WTC11 (cell line): ENCODE results near the gene MTNR1A. TPM values are rescaled to one million over a fixed set of nuclear protein-coding genes. Genes with fewer than 3 reads are reported as not detected.
"Not testable (repeated sequence)": the region's sequence is repeated elsewhere in the genome, so short reads cannot be mapped to it uniquely, and the experiment has no call there.

Experiments used
- ATAC-seq: fragments of 200-7000 bp; cut with Tn5 transposase; 2 replicates; pipeline ENCODE4 v1.10.0; 2021; ENCODE audit warnings: mild to moderate bottlenecking, moderate library complexity
- CTCF ChIA-PET: fragments of 300-600 bp; sonication (Branson Sonifier 250); formaldehyde crosslinking; loops from one replicate; lab custom pipeline; 2021; ENCODE audit warnings: antibody characterized with exemption; lab: Charles Lee
- POLR2A ChIA-PET: fragments of 350-600 bp; sonication (Branson Sonifier 250); formaldehyde crosslinking; loops from one replicate; lab custom pipeline; 2021; ENCODE audit warnings: antibody characterized with exemption; lab: Charles Lee
- DNase-seq: peaks from one replicate; pipeline ENCODE4 v3.0.0; 2021; ENCODE audit warnings: low spot score
- H3K27ac Mint-ChIP-seq: 2 replicates; pipeline ENCODE4 v1.8.0; 2021; ENCODE audit warnings: mixed read lengths
- H3K27me3 Mint-ChIP-seq: 2 replicates; pipeline ENCODE4 v1.8.0; 2021; ENCODE audit warnings: low read depth, mild to moderate bottlenecking, moderate library complexity, mixed read lengths
- H3K36me3 Mint-ChIP-seq: 2 replicates; pipeline ENCODE4 v1.8.0; 2021; ENCODE audit warnings: mixed read lengths
- H3K4me1 Mint-ChIP-seq: 2 replicates; pipeline ENCODE4 v1.8.0; 2022; ENCODE audit warnings: mixed read lengths
- H3K4me3 Mint-ChIP-seq: 2 replicates; pipeline ENCODE4 v1.8.0; 2021; ENCODE audit warnings: mild to moderate bottlenecking, moderate library complexity, mixed read lengths
- H3K9me3 Mint-ChIP-seq: 2 replicates; pipeline ENCODE4 v1.8.0; 2021; ENCODE audit warnings: mixed read lengths
- CDX4 ChIP-seq: fragments of 250-450 bp; sonication (Bioruptor Pico); IDR thresholded peaks from 2 replicates; pipeline ENCODE4 v1.9.0; 2021; ENCODE audit warnings: moderate library complexity, mild to moderate bottlenecking, inconsistent platforms, borderline replicate concordance
- FOXP1 ChIP-seq: sonication (generic); formaldehyde crosslinking; IDR thresholded peaks from 2 replicates; pipeline ENCODE4 v1.8.0; 2022; ENCODE audit warnings: missing genetic modification reagents, mild to moderate bottlenecking, moderate library complexity, borderline replicate concordance
- JAZF1 ChIP-seq: fragments of 250-450 bp; sonication (Bioruptor Pico); IDR thresholded peaks from 2 replicates; pipeline ENCODE4 v1.9.0; 2021; ENCODE audit warnings: moderate library complexity, mild to moderate bottlenecking, inconsistent platforms
- KAT7 ChIP-seq: sonication (generic); formaldehyde crosslinking; IDR thresholded peaks from 2 replicates; pipeline ENCODE4 v1.8.1; 2023; ENCODE audit warnings: missing genetic modification reagents, mild to moderate bottlenecking, borderline replicate concordance
- NFATC4 ChIP-seq: fragments of 250-450 bp; sonication (Bioruptor Pico); IDR thresholded peaks from 2 replicates; pipeline ENCODE4 v1.9.0; 2021; ENCODE audit warnings: mild to moderate bottlenecking
- PRDM15 ChIP-seq: sonication (generic); formaldehyde crosslinking; IDR thresholded peaks from 2 replicates; pipeline ENCODE4 v1.8.0; 2022; ENCODE audit warnings: missing genetic modification reagents
- SOX15 ChIP-seq: fragments of 250-450 bp; sonication (Bioruptor Pico); IDR thresholded peaks from 2 replicates; pipeline ENCODE4 v1.9.0; 2021; ENCODE audit warnings: mild to moderate bottlenecking
- TCF7 ChIP-seq: sonication (generic); formaldehyde crosslinking; IDR thresholded peaks from 2 replicates; pipeline ENCODE4 v1.8.0; 2022; ENCODE audit warnings: mild to moderate bottlenecking, low read depth, missing genetic modification reagents, moderate library complexity
- TEAD1 ChIP-seq: sonication (generic); formaldehyde crosslinking; IDR thresholded peaks from 2 replicates; pipeline ENCODE4 v1.8.0; 2022; ENCODE audit warnings: mild to moderate bottlenecking, missing genetic modification reagents
- TEAD4 ChIP-seq: sonication (generic); formaldehyde crosslinking; IDR thresholded peaks from 2 replicates; pipeline ENCODE4 v1.8.0; 2022; ENCODE audit warnings: mild to moderate bottlenecking, missing genetic modification reagents
- ZBTB21 ChIP-seq: sonication (generic); formaldehyde crosslinking; IDR thresholded peaks from 2 replicates; pipeline ENCODE4 v1.8.1; 2023; ENCODE audit warnings: mild to moderate bottlenecking, missing genetic modification reagents, borderline replicate concordance
- ZNF396 ChIP-seq: fragments of 250-450 bp; sonication (Bioruptor Pico); IDR thresholded peaks from 2 replicates; pipeline ENCODE4 v1.8.0; 2021; ENCODE audit warnings: mild to moderate bottlenecking, moderate library complexity, borderline replicate concordance
- ZNF671 ChIP-seq: fragments of 250-450 bp; sonication (Bioruptor Pico); IDR thresholded peaks from 2 replicates; pipeline ENCODE4 v1.8.0; 2021; ENCODE audit warnings: mild to moderate bottlenecking
- total RNA-seq: library from RNA; stranded (reverse); gene quantifications from 3 replicates; pipeline ENCODE4 v1.2.3, GENCODE V29; 2021
- TF ChIP-seq, protein P1 (sequence below): sonication (generic); formaldehyde crosslinking; IDR thresholded peaks from 2 replicates; pipeline ENCODE4 v1.8.1; 2022; ENCODE audit warnings: low read depth, mild to moderate bottlenecking, moderate library complexity, missing genetic modification reagents, borderline replicate concordance
- TF ChIP-seq, protein P2 (sequence below): sonication (generic); formaldehyde crosslinking; IDR thresholded peaks from 2 replicates; pipeline ENCODE4 v1.8.1; 2023; ENCODE audit warnings: mild to moderate bottlenecking, moderate library complexity, missing genetic modification reagents
- TF ChIP-seq, protein P3 (sequence below): fragments of 250-450 bp; sonication (Bioruptor Pico); IDR thresholded peaks from 2 replicates; pipeline ENCODE4 v1.9.0; 2021; ENCODE audit warnings: mild to moderate bottlenecking
- TF ChIP-seq, protein P4 (sequence below): sonication (generic); formaldehyde crosslinking; conservative IDR thresholded peaks from 2 replicates; pipeline ENCODE4 v1.8.1; 2022; ENCODE audit warnings: mild to moderate bottlenecking, missing genetic modification reagents
- TF ChIP-seq, protein P5 (sequence below): fragments of 250-450 bp; sonication (Bioruptor Pico); IDR thresholded peaks from 2 replicates; pipeline ENCODE4 v1.9.0; 2021; ENCODE audit warnings: mild to moderate bottlenecking
- TF ChIP-seq, protein P6 (sequence below): fragments of 250-450 bp; sonication (Bioruptor Pico); IDR thresholded peaks from 2 replicates; pipeline ENCODE4 v2.1.2; 2022; ENCODE audit warnings: mild to moderate bottlenecking, moderate library complexity
- TF ChIP-seq, protein P7 (sequence below): sonication (generic); formaldehyde crosslinking; IDR thresholded peaks from 2 replicates; pipeline ENCODE4 v1.8.0; 2022; ENCODE audit warnings: mild to moderate bottlenecking, missing genetic modification reagents

The MTNR1A gene
- total RNA-seq, 1 experiment from 2014 or later, result 1.0 TPM

DNA sequence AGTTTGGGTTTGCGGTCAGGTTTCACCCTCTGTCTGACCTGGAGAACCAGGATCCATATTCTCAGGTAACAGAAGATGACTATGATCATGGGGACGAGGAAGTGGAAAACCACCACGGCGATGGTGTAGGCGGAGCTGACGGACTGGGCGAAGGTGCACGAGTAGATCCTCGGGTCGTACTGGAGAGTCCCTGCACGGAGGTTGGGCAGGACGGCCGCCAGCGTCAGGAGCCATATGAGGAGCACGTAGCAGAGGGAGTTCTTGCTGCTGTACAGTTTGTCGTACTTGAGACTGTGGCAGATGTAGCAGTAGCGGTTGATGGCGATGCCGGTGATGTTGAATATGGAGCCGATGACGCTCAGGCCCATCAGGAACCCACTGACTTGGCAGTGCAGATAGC is 21.3 kb downstream of the MTNR1A start (continued):
- TF ChIP-seq, protein P1, sequence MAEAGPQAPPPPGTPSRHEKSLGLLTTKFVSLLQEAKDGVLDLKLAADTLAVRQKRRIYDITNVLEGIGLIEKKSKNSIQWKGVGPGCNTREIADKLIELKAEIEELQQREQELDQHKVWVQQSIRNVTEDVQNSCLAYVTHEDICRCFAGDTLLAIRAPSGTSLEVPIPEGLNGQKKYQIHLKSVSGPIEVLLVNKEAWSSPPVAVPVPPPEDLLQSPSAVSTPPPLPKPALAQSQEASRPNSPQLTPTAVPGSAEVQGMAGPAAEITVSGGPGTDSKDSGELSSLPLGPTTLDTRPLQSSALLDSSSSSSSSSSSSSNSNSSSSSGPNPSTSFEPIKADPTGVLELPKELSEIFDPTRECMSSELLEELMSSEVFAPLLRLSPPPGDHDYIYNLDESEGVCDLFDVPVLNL (CRISPR knock-in tag), result no peak
- TF ChIP-seq, protein P2, sequence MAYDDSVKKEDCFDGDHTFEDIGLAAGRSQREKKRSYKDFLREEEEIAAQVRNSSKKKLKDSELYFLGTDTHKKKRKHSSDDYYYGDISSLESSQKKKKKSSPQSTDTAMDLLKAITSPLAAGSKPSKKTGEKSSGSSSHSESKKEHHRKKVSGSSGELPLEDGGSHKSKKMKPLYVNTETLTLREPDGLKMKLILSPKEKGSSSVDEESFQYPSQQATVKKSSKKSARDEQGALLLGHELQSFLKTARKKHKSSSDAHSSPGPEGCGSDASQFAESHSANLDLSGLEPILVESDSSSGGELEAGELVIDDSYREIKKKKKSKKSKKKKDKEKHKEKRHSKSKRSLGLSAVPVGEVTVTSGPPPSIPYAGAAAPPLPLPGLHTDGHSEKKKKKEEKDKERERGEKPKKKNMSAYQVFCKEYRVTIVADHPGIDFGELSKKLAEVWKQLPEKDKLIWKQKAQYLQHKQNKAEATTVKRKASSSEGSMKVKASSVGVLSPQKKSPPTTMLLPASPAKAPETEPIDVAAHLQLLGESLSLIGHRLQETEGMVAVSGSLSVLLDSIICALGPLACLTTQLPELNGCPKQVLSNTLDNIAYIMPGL, result no peak
- TF ChIP-seq ZNF396 (CRISPR knock-in tag) (no peak), KAT7 (CRISPR knock-in tag) (no peak), NFATC4 (CRISPR knock-in tag) (no peak), ZBTB21 (CRISPR knock-in tag) (no peak)

GRCh38 chr4:186523927-186524326 is 31.4 kb downstream of the MTNR1A start:
- ATAC-seq, H3K4me3 Mint-ChIP-seq, H3K27me3 Mint-ChIP-seq, POLR2A ChIA-PET, H3K4me1 Mint-ChIP-seq, DNase-seq, H3K36me3 Mint-ChIP-seq, CTCF ChIA-PET, H3K27ac Mint-ChIP-seq: not testable (repeated sequence)
- peaks cover 20% of the 10 kb centered on the region for H3K9me3 Mint-ChIP-seq

GRCh38 chr4:186516287-186516686 is 39.1 kb downstream of the MTNR1A start:
- peaks cover 5% of the 10 kb centered on the region; the same call in 1 of the 2 replicates for H3K36me3 Mint-ChIP-seq
- no peak overlapping the region for H3K4me3 Mint-ChIP-seq
- peaks cover 11% of the 10 kb centered on the region for H3K9me3 Mint-ChIP-seq
- DNase-seq (no peak), ATAC-seq (no peak; the same call in 1 of the 2 replicates)
- POLR2A ChIA-PET, result no interaction called here
- no peaks in the 10 kb centered on the region; the same call in 1 of the 2 replicates for H3K27me3 Mint-ChIP-seq
- no peak overlapping the region for H3K27ac Mint-ChIP-seq
- CTCF ChIA-PET, result no interaction called here
- peaks cover 4% of the 10 kb centered on the region; the same call in 1 of the 2 replicates for H3K4me1 Mint-ChIP-seq
- no peak for TF ChIP-seq JAZF1 (CRISPR knock-in tag)
- TF ChIP-seq TCF7, result no peak
- no peak for TF ChIP-seq PRDM15 (CRISPR knock-in tag)
- no peak for TF ChIP-seq KAT7 (CRISPR knock-in tag)
- TF ChIP-seq CDX4, result no peak
- no peak for TF ChIP-seq ZNF671 (CRISPR knock-in tag)
- TF ChIP-seq, protein P3, sequence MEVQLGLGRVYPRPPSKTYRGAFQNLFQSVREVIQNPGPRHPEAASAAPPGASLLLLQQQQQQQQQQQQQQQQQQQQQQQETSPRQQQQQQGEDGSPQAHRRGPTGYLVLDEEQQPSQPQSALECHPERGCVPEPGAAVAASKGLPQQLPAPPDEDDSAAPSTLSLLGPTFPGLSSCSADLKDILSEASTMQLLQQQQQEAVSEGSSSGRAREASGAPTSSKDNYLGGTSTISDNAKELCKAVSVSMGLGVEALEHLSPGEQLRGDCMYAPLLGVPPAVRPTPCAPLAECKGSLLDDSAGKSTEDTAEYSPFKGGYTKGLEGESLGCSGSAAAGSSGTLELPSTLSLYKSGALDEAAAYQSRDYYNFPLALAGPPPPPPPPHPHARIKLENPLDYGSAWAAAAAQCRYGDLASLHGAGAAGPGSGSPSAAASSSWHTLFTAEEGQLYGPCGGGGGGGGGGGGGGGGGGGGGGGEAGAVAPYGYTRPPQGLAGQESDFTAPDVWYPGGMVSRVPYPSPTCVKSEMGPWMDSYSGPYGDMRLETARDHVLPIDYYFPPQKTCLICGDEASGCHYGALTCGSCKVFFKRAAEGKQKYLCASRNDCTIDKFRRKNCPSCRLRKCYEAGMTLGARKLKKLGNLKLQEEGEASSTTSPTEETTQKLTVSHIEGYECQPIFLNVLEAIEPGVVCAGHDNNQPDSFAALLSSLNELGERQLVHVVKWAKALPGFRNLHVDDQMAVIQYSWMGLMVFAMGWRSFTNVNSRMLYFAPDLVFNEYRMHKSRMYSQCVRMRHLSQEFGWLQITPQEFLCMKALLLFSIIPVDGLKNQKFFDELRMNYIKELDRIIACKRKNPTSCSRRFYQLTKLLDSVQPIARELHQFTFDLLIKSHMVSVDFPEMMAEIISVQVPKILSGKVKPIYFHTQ, result no peak
- TF ChIP-seq FOXP1 (CRISPR knock-in tag), result no peak
- TF ChIP-seq SOX15 (CRISPR knock-in tag), result no peak
- no peak for TF ChIP-seq TEAD4
- TF ChIP-seq, protein P4, sequence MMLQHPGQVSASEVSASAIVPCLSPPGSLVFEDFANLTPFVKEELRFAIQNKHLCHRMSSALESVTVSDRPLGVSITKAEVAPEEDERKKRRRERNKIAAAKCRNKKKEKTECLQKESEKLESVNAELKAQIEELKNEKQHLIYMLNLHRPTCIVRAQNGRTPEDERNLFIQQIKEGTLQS (CRISPR knock-in tag), result no peak
- TF ChIP-seq, protein P5, sequence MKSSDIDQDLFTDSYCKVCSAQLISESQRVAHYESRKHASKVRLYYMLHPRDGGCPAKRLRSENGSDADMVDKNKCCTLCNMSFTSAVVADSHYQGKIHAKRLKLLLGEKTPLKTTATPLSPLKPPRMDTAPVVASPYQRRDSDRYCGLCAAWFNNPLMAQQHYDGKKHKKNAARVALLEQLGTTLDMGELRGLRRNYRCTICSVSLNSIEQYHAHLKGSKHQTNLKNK, result no peak
- TF ChIP-seq, protein P6, sequence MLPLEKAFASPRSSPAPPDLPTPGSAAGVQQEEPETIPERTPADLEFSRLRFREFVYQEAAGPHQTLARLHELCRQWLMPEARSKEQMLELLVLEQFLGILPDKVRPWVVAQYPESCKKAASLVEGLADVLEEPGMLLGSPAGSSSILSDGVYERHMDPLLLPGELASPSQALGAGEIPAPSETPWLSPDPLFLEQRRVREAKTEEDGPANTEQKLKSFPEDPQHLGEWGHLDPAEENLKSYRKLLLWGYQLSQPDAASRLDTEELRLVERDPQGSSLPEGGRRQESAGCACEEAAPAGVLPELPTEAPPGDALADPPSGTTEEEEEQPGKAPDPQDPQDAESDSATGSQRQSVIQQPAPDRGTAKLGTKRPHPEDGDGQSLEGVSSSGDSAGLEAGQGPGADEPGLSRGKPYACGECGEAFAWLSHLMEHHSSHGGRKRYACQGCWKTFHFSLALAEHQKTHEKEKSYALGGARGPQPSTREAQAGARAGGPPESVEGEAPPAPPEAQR (CRISPR knock-in tag), result no peak
- TF ChIP-seq TEAD1 (CRISPR knock-in tag), result no peak
- TF ChIP-seq, protein P7, sequence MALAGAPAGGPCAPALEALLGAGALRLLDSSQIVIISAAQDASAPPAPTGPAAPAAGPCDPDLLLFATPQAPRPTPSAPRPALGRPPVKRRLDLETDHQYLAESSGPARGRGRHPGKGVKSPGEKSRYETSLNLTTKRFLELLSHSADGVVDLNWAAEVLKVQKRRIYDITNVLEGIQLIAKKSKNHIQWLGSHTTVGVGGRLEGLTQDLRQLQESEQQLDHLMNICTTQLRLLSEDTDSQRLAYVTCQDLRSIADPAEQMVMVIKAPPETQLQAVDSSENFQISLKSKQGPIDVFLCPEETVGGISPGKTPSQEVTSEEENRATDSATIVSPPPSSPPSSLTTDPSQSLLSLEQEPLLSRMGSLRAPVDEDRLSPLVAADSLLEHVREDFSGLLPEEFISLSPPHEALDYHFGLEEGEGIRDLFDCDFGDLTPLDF (CRISPR knock-in tag), result no peak
